ENCODE data around the gene SNAI3. TPM values are rescaled to one million over a fixed set of nuclear protein-coding genes. Genes with fewer than 3 reads are reported as not detected.

Gene SNAI3
- total and polyA plus RNA-seq, 2 of the 8 experiments (the other 6 are each of a cell fraction or from before 2014, with no cell fraction given) = 8.5 to 13.3 TPM

DNA sequence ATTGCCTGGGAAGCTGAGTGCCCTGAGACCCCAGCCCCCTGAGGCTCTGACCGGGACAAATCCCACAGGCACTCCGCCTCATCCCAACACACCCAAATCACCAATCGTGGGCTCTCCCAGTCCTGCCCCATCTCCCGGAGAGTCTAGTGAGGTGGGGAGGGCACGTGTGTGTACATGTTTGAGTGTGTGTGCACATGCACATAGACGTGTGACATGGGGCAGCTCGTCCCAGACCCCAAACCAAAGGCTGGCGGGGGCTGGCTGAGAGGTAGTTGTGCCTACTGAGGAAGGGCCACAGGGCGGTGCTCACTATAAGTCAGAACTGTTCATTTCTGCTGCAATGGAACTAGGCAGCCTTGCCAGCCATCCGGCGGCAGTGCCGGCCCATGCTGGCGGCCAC lies 8.6 kb downstream of the SNAI3 start (continued):
- TF ChIP-seq, protein P1, sequence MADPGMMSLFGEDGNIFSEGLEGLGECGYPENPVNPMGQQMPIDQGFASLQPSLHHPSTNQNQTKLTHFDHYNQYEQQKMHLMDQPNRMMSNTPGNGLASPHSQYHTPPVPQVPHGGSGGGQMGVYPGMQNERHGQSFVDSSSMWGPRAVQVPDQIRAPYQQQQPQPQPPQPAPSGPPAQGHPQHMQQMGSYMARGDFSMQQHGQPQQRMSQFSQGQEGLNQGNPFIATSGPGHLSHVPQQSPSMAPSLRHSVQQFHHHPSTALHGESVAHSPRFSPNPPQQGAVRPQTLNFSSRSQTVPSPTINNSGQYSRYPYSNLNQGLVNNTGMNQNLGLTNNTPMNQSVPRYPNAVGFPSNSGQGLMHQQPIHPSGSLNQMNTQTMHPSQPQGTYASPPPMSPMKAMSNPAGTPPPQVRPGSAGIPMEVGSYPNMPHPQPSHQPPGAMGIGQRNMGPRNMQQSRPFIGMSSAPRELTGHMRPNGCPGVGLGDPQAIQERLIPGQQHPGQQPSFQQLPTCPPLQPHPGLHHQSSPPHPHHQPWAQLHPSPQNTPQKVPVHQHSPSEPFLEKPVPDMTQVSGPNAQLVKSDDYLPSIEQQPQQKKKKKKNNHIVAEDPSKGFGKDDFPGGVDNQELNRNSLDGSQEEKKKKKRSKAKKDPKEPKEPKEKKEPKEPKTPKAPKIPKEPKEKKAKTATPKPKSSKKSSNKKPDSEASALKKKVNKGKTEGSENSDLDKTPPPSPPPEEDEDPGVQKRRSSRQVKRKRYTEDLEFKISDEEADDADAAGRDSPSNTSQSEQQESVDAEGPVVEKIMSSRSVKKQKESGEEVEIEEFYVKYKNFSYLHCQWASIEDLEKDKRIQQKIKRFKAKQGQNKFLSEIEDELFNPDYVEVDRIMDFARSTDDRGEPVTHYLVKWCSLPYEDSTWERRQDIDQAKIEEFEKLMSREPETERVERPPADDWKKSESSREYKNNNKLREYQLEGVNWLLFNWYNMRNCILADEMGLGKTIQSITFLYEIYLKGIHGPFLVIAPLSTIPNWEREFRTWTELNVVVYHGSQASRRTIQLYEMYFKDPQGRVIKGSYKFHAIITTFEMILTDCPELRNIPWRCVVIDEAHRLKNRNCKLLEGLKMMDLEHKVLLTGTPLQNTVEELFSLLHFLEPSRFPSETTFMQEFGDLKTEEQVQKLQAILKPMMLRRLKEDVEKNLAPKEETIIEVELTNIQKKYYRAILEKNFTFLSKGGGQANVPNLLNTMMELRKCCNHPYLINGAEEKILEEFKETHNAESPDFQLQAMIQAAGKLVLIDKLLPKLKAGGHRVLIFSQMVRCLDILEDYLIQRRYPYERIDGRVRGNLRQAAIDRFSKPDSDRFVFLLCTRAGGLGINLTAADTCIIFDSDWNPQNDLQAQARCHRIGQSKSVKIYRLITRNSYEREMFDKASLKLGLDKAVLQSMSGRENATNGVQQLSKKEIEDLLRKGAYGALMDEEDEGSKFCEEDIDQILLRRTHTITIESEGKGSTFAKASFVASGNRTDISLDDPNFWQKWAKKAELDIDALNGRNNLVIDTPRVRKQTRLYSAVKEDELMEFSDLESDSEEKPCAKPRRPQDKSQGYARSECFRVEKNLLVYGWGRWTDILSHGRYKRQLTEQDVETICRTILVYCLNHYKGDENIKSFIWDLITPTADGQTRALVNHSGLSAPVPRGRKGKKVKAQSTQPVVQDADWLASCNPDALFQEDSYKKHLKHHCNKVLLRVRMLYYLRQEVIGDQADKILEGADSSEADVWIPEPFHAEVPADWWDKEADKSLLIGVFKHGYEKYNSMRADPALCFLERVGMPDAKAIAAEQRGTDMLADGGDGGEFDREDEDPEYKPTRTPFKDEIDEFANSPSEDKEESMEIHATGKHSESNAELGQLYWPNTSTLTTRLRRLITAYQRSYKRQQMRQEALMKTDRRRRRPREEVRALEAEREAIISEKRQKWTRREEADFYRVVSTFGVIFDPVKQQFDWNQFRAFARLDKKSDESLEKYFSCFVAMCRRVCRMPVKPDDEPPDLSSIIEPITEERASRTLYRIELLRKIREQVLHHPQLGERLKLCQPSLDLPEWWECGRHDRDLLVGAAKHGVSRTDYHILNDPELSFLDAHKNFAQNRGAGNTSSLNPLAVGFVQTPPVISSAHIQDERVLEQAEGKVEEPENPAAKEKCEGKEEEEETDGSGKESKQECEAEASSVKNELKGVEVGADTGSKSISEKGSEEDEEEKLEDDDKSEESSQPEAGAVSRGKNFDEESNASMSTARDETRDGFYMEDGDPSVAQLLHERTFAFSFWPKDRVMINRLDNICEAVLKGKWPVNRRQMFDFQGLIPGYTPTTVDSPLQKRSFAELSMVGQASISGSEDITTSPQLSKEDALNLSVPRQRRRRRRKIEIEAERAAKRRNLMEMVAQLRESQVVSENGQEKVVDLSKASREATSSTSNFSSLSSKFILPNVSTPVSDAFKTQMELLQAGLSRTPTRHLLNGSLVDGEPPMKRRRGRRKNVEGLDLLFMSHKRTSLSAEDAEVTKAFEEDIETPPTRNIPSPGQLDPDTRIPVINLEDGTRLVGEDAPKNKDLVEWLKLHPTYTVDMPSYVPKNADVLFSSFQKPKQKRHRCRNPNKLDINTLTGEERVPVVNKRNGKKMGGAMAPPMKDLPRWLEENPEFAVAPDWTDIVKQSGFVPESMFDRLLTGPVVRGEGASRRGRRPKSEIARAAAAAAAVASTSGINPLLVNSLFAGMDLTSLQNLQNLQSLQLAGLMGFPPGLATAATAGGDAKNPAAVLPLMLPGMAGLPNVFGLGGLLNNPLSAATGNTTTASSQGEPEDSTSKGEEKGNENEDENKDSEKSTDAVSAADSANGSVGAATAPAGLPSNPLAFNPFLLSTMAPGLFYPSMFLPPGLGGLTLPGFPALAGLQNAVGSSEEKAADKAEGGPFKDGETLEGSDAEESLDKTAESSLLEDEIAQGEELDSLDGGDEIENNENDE (IDR thresholded peaks at IDR 0.05; ENCODE audit: insufficient replicate concordance, low read length) = no peak
- no peak for TF ChIP-seq CHD1 (IDR thresholded peaks at IDR 0.05; ENCODE audit: low read depth, low read length)
- no peak for TF ChIP-seq FOSL1 (IDR thresholded peaks at IDR 0.05; ENCODE audit: insufficient read depth, low read depth, low read length)
- TF ChIP-seq NANOG (IDR thresholded peaks at IDR 0.05; ENCODE audit: insufficient read depth, low read depth, low read length, poor library complexity, severe bottlenecking) = no peak
- TF ChIP-seq MAFK (IDR thresholded peaks at IDR 0.05; ENCODE audit: low read depth, low read length) = no peak
- no peak for TF ChIP-seq ASH2L (IDR thresholded peaks at IDR 0.05; ENCODE audit: low read length)

Data from H1 (cell line).